ENCODE results near the gene LAD1.

Gene LAD1

DNA sequence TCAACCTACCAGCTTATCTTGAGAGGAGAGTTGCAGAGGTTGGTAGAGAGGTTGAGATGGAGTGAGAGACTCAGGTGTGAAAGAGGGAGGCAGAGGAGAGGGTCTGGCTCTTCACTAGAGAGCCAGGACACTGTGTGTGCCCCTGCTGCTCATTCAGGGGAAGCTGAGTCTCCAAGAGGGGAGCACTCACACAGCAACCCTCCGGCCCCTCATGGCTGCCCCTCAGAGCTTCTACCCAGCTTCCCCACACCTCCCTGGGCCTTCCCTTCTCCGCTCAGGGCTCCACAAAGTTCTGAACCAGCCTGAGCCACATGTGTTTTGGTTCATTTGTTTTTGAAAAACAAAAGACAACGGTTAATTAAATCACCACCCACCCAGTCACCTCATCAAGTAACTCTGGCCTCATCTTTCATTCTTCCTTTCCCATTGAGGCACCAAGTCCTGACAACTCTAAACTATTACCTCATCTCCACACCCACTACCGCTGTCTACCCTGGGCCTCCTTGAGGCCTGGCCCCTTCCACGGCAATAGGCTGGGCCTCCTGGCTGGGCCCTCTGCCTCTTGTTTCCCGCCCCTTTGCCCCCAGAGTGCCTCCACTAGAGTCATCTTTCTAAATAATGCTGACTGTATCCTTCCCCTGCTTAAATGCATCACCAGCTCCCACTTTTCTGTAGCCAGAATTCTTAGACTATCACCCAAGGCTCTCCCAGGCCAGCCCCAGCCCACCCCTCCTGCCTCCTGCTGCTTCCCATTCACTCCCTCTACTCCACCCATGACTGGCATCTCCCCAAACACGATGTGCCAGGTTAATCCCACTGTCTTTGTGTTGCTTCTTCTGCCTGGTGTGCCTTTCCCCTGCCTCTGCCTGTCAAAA is 54.7 kb downstream of the LAD1 start:
- DNase-seq, result no peak

DNA sequence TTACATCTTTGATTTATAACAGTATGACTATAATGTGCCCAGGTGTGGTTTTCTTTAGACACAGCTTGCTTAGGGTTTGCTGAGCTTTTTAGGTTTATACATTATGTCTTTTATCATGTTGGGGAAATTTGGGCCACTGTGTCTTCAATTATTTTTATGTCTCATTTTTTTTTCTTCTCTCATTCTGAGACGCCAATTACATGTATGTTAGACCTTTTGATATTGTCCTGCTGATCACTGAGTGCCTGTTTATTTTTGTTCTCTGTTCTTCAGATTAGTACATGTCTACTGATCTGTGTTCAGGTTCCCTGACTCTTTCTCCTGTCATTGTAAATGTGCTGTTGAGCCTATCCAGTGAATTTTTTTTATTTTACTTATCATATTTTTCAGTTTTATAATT is 57.7 kb downstream of the LAD1 start:
- DNase-seq, result no peak

GRCh38 chr1:201336711-201337450 is 62.2 kb downstream of the LAD1 start:
- no peak for DNase-seq

DNA sequence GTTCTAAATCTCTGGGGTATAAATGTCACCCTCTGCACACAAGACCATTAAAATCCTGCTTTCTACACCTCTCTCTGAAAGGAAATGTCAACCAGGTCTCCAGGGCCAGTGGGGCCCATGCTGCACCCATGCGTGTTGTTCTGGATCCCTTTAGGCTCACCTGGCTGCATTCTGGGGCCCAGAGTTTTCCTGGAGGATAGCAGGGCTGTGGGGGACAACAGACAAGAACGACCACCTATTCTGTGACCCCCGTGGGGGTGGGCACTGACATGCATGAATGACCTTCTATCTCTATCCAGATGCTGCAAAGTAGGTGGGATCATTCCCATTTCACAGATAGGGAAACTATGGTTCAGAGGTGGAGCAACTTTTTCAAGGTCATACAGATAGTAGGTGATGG is 63.2 kb downstream of the LAD1 start:
- no peak for DNase-seq

- DNase-seq, result no peak
Measured at GRCh38 chr1:201335174-201335870, 63.8 kb downstream of the LAD1 start.

DNA sequence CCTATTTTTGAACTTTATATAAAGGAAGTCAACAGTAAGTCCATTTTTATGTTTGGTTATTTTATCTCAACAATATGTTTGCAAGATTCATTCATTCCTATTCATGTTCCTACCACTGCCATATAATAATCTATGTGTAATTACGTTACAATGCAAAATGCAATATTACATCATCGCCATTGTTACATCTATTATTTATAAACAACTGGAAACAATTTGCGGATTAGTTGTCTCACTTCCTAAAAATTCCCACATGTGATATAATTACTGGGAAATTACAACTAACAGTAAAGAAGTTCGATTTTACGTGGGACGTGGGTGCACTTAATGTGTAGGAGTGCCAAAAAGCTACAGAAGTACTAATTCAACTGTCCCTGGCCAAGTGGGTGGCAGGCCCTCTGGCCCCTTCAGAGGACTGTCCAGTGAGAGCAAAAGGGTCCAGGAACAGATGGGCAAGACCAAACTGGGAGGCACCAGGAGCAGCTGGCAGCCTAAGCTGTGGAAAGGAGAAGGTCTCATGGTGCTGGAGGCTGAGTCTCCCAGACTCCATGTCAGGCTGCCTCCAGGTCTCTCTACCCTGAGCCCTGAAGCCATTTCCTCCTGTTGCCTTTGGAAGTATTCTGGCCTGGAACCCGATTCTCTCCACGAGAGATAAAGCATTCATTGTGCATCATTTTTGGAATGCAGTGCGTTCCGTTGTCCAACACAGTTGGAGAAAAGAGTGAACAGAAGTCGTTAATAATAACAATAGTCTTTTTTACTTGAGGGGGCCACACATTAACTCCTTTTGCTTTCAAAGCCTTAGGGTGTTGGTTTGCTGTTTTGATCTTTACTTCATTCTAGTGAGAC is 64.6 kb downstream of the LAD1 start:
- no peak for DNase-seq

DNA sequence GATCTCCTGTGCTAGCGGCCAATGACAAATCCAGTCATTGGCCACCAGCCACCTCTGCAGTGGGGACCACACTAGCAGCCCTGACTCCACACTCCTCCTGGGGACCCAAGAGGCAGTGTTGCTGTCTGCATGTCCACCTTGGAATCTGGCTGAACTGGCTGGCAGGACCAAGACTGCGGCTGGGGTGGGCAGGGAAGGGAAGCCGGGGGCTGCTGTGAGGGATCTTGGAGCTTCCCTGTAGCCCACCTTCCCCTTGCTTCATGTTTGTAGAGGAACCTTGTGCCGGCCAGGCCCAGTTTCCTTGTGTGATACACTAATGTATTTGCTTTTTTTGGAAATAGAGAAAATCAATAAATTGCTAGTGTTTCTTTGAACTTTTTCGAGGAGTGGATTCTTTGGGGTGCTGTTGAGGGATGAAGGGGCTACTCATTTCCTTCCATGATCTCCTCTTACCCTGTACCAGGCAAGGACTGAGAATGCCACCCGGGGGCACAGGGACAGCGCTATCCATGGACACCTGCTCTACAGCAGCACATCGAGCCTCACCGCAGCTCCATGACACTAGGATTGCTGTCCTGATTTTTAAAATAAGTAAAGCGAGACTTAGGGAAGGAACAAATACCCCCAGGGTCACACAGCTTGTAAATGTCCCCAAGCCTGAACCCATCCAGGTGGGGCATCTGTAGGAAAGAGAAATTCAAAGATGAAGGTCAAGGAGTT is 66.3 kb downstream of the LAD1 start:
- no peak for DNase-seq

DNA sequence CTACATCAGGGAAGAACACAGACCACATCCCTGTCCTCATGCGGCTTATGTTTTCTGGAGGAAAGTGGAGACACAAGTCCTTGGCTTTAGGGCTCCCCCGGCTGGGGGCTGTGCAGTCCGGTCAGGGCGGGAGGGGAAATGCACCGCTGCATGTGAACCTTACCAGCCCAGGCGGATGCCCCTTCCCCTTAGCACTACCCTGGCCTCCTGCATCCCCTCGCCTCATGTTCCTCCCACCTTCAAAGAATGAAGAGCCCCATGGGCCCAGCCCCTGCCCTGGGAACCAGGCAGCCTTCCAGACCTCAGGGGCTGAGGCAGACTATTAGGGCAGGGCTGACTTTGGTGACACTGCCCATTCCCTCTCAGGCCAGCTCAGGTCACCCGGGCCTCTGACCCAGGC is 67.1 kb downstream of the LAD1 start:
- no peak for DNase-seq

DNA sequence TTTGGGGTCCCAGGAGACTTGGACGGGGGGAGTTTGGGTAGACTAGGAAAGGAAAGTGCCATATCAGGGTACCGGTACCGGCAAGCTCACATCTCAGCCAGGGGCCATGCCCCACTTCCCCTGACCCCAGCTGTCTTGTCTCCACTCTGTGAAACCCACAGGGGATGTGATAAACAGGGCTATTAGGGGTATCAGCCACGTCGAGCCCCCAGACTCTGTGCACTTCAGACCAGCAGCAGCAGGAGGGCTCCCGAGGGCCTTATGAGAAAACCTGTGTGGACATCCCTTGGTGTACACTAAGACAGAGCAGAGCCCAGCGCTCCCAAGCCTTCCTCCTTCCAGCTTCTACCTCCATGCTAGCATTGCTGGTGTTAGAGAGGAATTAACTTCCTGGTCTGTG is 68.0 kb downstream of the LAD1 start:
- DNase-seq, result no peak

Measured in activated CD4-positive, alpha-beta T cell treated with anti-CD3 and anti-CD28 coated beads, Interleukin-10, Interleukin-2, amounts not matched to agents 100 ng/mL and 50 ng/mL, durations not matched to agents 16 hours and 8 hours (primary cell).